ENCODE results near the gene SULT1C4.
"Not testable (repeated sequence)": the region's sequence is repeated elsewhere in the genome, so short reads cannot be mapped to it uniquely, and the experiment has no call there.

Gene SULT1C4

GRCh38 chr2:108414945-108415344 lies 37.2 kb downstream of the SULT1C4 start:
- DNase-seq = no peak

GRCh38 chr2:108417254-108417653 lies 39.5 kb downstream of the SULT1C4 start:
- no peak for DNase-seq

GRCh38 chr2:108418416-108418815 lies 40.7 kb downstream of the SULT1C4 start:
- DNase-seq = no peak

- DNase-seq = no peak
Observed at GRCh38 chr2:108423067-108423466, 45.3 kb downstream of the SULT1C4 start.

- no peak for DNase-seq
Observed at GRCh38 chr2:108423502-108424251, 45.9 kb downstream of the SULT1C4 start.

- no peak for DNase-seq
Observed at GRCh38 chr2:108428286-108429009, 50.7 kb downstream of the SULT1C4 start.

GRCh38 chr2:108435578-108435977 lies 57.8 kb downstream of the SULT1C4 start:
- DNase-seq = not testable (repeated sequence)

- no peak for DNase-seq
Observed at GRCh38 chr2:108436976-108437375, 59.2 kb downstream of the SULT1C4 start.
